B cell (primary cell): ENCODE results near the gene ZNF521. TPM values are rescaled to one million over a fixed set of nuclear protein-coding genes. Genes with fewer than 3 reads are reported as not detected.

ENCODE experiments used
- ATAC-seq: fragments of 200-7000 bp; cut with Tn5 transposase; one replicate; pipeline ENCODE4 v1.10.0; 2021; ENCODE audit warnings: low read depth, mild to moderate bottlenecking, moderate number of reproducible peaks, moderate library complexity
- CTCF ChIA-PET: fragments of 350-600 bp; sonication (Branson Sonifier 250); formaldehyde crosslinking; loops from one replicate; lab custom pipeline; 2021; ENCODE audit warnings: antibody characterized with exemption, inconsistent platforms; lab: Charles Lee
- POLR2A ChIA-PET: fragments of 350-600 bp; sonication (Branson Sonifier 250); formaldehyde crosslinking; loops from one replicate; lab custom pipeline; 2021; ENCODE audit warnings: antibody characterized with exemption; lab: Charles Lee
- DNase-seq: peaks from one replicate; pipeline ENCODE4 v3.0.0; 2013
- H2AFZ ChIP-seq: 2 replicates; pipeline ENCODE4 v1.6.1; 2012; ENCODE audit warnings: mild to moderate bottlenecking, low read depth, low read length; ENCODE audit not compliant: insufficient read depth, poor library complexity, severe bottlenecking
- H3K27ac ChIP-seq, 2 donors: 1 replicate in 1 of 2; 2 replicates in 1 of 2; pipeline ENCODE4 v1.5.1; 2012 to 2013; ENCODE audit warnings: low read length in 2 of 2, mild to moderate bottlenecking in 2 of 2, moderate library complexity in 1 of 2
- H3K27me3 ChIP-seq, 4 experiments: fragments of 200-600 bp in 1 of 4; sonication (generic) in 1 of 4; replicated peaks in 1 of 4; 1 replicate in 2 of 4; 2 replicates in 2 of 4; pipeline versions ENCODE4 v1.6.1 to v1.7.0; 2013 to 2016; ENCODE audit warnings: low read length in 3 of 4, mild to moderate bottlenecking in 2 of 4, mixed read lengths in 1 of 4, moderate library complexity in 1 of 4; ENCODE audit not compliant: insufficient read depth in 4 of 4, control insufficient read depth in 3 of 4; ENCODE audit errors: control extremely low read depth in 1 of 4
- H3K36me3 ChIP-seq, 2 experiments: replicated peaks in 1 of 2; 1 replicate in 1 of 2; 2 replicates in 1 of 2; pipeline versions ENCODE4 v1.6.1 to v1.7.1; 2013; ENCODE audit warnings: low read length in 1 of 2; ENCODE audit not compliant: insufficient read depth in 2 of 2, control insufficient read depth in 1 of 2; ENCODE audit errors: control extremely low read depth in 1 of 2, extremely low read depth in 1 of 2
- H3K4me1 ChIP-seq, 2 donors: fragments of 200-600 bp in 1 of 2; sonication (generic) in 1 of 2; 1 replicate in 1 of 2; 2 replicates in 1 of 2; pipeline versions ENCODE4 v1.5.1 to v1.6.1; 2013 to 2017; ENCODE audit warnings: low read length in 2 of 2; ENCODE audit not compliant: control insufficient read depth in 2 of 2, insufficient read depth in 2 of 2
- H3K4me2 ChIP-seq: replicated peaks from 2 replicates; pipeline ENCODE3; 2012; ENCODE audit warnings: mild to moderate bottlenecking, low read depth, low read length; ENCODE audit not compliant: poor library complexity, severe bottlenecking
- H3K4me3 ChIP-seq, 5 experiments: fragments of 200-600 bp in 1 of 5; sonication (generic) in 1 of 5; 1 replicate in 3 of 5; 2 replicates in 2 of 5; pipeline versions ENCODE4 v1.5.1 to v1.7.0; 2011 to 2016; ENCODE audit warnings: low read length in 4 of 5, mild to moderate bottlenecking in 4 of 5, low read depth in 2 of 5, control low read depth in 1 of 5, moderate library complexity in 1 of 5; ENCODE audit not compliant: insufficient read depth in 1 of 5; ENCODE audit errors: control extremely low read depth in 1 of 5, extremely low read depth in 1 of 5
- H3K79me2 ChIP-seq: fragments of 200-600 bp; sonication (generic); one replicate; pipeline ENCODE4 v1.6.0; 2016; ENCODE audit warnings: low read length; ENCODE audit not compliant: control insufficient read depth, insufficient read depth
- H3K9ac ChIP-seq: fragments of 200-600 bp; sonication (generic); 2 replicates; pipeline ENCODE4 v1.6.1; 2017; ENCODE audit warnings: mild to moderate bottlenecking, low read length, moderate library complexity
- H3K9me3 ChIP-seq, 3 donors: one replicate each; pipeline versions ENCODE4 v1.6.1 to v1.7.1; 2013; ENCODE audit warnings: low read length in 2 of 3; ENCODE audit not compliant: control insufficient read depth in 2 of 3, insufficient read depth in 1 of 3; ENCODE audit errors: control extremely low read depth in 1 of 3
- H4K20me1 ChIP-seq: 2 replicates; pipeline ENCODE4 v1.6.0; 2012; ENCODE audit warnings: mild to moderate bottlenecking, low read length; ENCODE audit not compliant: insufficient read depth, control insufficient read depth, poor library complexity, severe bottlenecking
- H3K27ac Mint-ChIP-seq: one replicate; pipeline ENCODE4 v1.8.0; 2021; ENCODE audit warnings: mixed read lengths
- H3K27me3 Mint-ChIP-seq: one replicate; pipeline ENCODE4 v1.8.0; 2021; ENCODE audit warnings: mixed read lengths
- H3K4me1 Mint-ChIP-seq: one replicate; pipeline ENCODE4 v1.8.0; 2021; ENCODE audit warnings: mixed read lengths
- H3K4me3 Mint-ChIP-seq: one replicate; pipeline ENCODE4 v1.8.0; 2021; ENCODE audit warnings: mixed read lengths
- H3K9me3 Mint-ChIP-seq: one replicate; pipeline ENCODE4 v1.8.0; 2022; ENCODE audit warnings: mixed read lengths; ENCODE audit not compliant: insufficient read depth
- EZH2 ChIP-seq: IDR thresholded peaks from 2 replicates; pipeline ENCODE4 v1.6.1; 2012; ENCODE audit warnings: borderline replicate concordance, low read depth, mild to moderate bottlenecking, moderate library complexity, low read length; ENCODE audit not compliant: insufficient read depth, poor library complexity, severe bottlenecking
- WGBS: methylation state at CpG from one replicate; pipeline ENCODE4 v1.1.5; 2013; ENCODE audit warnings: missing lambda C conversion rate; ENCODE audit not compliant: insufficient coverage; 5-methylcytosine and 5-hydroxymethylcytosine counted together
- intact Hi-C: fragments of 100-400 bp; cut with micrococcal nuclease; formaldehyde crosslinking; loops from one replicate; pipeline ENCODE4 v1.10.0; 2022
- polyA plus RNA-seq: library from polyadenylated mRNA; depleted of rRNA; stranded (reverse); fragments of >200 nt; gene quantifications from 2 replicates; pipeline ENCODE4 v1.2.3, GENCODE V29; 2012
- total RNA-seq, 2 donors: library from RNA; stranded (reverse); fragments of 120-200 nt in 1 of 2; gene quantifications; 1 replicate in 1 of 2; 2 replicates in 1 of 2; pipeline versions ENCODE4 v1.2.3 to v1.2.4, GENCODE V29; 2013 to 2022
- TF ChIP-seq, protein P1 (sequence below): fragments of 200-600 bp; IDR thresholded peaks from one replicate; pipeline ENCODE4 v1.8.0; 2022; ENCODE audit warnings: antibody characterized with exemption, mild to moderate bottlenecking

Gene ZNF521
- total and polyA plus RNA-seq, 2 donors (not counting 1 experiment from before 2014, with no cell fraction given), result 0.04 to 9.0 TPM

DNA sequence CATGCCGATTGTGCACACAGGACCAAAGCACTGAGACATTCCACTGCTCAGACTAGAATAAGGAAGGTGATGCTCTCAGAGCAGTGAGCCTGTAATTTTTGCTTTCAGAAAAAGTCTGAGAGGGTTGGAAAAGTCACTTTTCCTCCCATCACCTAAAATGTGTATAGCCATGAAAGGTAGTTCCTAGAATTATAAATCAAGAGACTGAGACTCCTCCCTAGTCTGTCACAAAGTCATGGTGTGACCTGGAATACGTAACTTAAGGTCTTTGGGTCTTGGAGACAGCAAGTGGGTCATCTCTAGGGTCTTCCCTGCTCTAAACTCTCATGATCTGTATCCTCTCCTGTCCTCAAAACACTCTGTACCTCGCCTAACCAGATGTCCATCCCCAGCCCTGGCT lies 16.9 kb downstream of the ZNF521 start:
- Histone ChIP-seq H3K9ac (no peak overlapping the region), H4K20me1 (no peaks in the 10 kb centered on the region), H3K79me2 (no peaks in the 10 kb centered on the region), H2AFZ (no peak overlapping the region), H3K4me3 (no peak overlapping the region), H3K9me3 (no peaks in the 10 kb centered on the region), H3K4me2 (no peak overlapping the region), H3K4me1 (no peaks in the 10 kb centered on the region), H3K27me3 (peaks cover 0 to 3% (median 0%) of the 10 kb centered on the region in 4 experiments), H3K36me3 (no peaks in the 10 kb centered on the region), H3K27ac (no peak overlapping the region)
- H3K4me1 Mint-ChIP-seq, result no peaks in the 10 kb centered on the region
- no peak overlapping the region for H3K27ac Mint-ChIP-seq
- 89% methylated on average over 3 of the region's 3 CpGs for WGBS
- H3K9me3 Mint-ChIP-seq, result no peaks in the 10 kb centered on the region
- no peak overlapping the region for H3K4me3 Mint-ChIP-seq
- TF ChIP-seq, protein P1, sequence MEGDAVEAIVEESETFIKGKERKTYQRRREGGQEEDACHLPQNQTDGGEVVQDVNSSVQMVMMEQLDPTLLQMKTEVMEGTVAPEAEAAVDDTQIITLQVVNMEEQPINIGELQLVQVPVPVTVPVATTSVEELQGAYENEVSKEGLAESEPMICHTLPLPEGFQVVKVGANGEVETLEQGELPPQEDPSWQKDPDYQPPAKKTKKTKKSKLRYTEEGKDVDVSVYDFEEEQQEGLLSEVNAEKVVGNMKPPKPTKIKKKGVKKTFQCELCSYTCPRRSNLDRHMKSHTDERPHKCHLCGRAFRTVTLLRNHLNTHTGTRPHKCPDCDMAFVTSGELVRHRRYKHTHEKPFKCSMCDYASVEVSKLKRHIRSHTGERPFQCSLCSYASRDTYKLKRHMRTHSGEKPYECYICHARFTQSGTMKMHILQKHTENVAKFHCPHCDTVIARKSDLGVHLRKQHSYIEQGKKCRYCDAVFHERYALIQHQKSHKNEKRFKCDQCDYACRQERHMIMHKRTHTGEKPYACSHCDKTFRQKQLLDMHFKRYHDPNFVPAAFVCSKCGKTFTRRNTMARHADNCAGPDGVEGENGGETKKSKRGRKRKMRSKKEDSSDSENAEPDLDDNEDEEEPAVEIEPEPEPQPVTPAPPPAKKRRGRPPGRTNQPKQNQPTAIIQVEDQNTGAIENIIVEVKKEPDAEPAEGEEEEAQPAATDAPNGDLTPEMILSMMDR, result no peak
- no peak for TF ChIP-seq EZH2
- DNase-seq (no peak), ATAC-seq (no peak)
- peaks cover 31% of the 10 kb centered on the region for H3K27me3 Mint-ChIP-seq
- intact Hi-C loops, result no loop called here
- ChIA-PET POLR2A (no interaction called here), CTCF (no interaction called here)

DNA sequence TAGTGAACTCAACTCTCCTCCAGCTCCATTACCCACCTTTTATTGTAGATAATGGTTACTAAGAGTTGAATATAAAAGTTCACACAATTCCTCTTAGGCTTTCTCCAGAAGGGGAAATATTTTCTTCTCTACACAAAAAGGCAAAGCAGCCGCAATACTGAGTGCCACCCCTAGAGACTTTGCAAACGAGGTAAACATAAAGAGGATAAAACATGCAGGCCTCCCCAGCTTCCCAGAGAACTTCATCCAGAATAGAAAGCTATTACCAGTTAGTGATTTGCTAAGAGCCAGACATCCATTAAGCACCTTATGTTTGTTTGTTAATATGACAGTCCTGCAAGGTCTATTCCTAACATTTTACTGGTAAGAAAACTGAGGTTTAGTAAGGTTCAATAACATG lies 17.4 kb downstream of the ZNF521 start:
- intact Hi-C loops, result no loop called here
- H3K79me2 ChIP-seq, result no peaks in the 10 kb centered on the region
- Mint-ChIP-seq H3K4me3 (no peak overlapping the region), H3K4me1 (no peaks in the 10 kb centered on the region), H3K27me3 (peaks cover 31% of the 10 kb centered on the region), H3K27ac (no peak overlapping the region), H3K9me3 (no peaks in the 10 kb centered on the region)
- H3K9me3 ChIP-seq, result no peaks in the 10 kb centered on the region
- H3K27ac ChIP-seq, result no peak overlapping the region
- DNase-seq (no peak), ATAC-seq (no peak)
- no peak overlapping the region for H2AFZ ChIP-seq
- 100% methylated on average over 2 of the region's 2 CpGs for WGBS
- no peak overlapping the region for H3K4me2 ChIP-seq
- POLR2A ChIA-PET, result no interaction called here
- CTCF ChIA-PET, result no interaction called here
- H3K36me3 ChIP-seq, result no peaks in the 10 kb centered on the region
- no peaks in the 10 kb centered on the region for H3K4me1 ChIP-seq
- peaks cover 0 to 3% (median 0%) of the 10 kb centered on the region in 4 experiments for H3K27me3 ChIP-seq
- TF ChIP-seq EZH2, result no peak
- TF ChIP-seq, protein P1, result no peak
- H4K20me1 ChIP-seq, result no peaks in the 10 kb centered on the region
- no peak overlapping the region for H3K4me3 ChIP-seq
- no peak overlapping the region for H3K9ac ChIP-seq
